BJ (cell line): ENCODE results near the gene PSG6. TPM values are rescaled to one million over a fixed set of nuclear protein-coding genes. Genes with fewer than 3 reads are reported as not detected.
"Not testable (repeated sequence)": the region's sequence is repeated elsewhere in the genome, so short reads cannot be mapped to it uniquely, and the experiment has no call there.

Experiments
- CTCF ChIA-PET: fragments of 350-600 bp; formaldehyde crosslinking; extraction: SDS; loops from one replicate; lab custom pipeline; 2021; ENCODE audit warnings: antibody characterized with exemption, inconsistent platforms; lab: Yijun Ruan, JAX
- POLR2A ChIA-PET: fragments of 300-600 bp; sonication (Branson Sonifier 250); formaldehyde crosslinking; extraction: SDS; loops from one replicate; lab custom pipeline; 2021; ENCODE audit warnings: antibody characterized with exemption; lab: Charles Lee
- DNase-seq: peaks from one replicate; pipeline ENCODE4 v3.0.0-alpha.2; 2011; ENCODE audit warnings: low read depth
- H3K27me3 ChIP-seq: 2 replicates; pipeline ENCODE4 v1.6.0; 2011; ENCODE audit warnings: low read length; ENCODE audit not compliant: control insufficient read depth, insufficient read depth
- H3K36me3 ChIP-seq: 2 replicates; pipeline ENCODE4 v1.5.1; 2011; ENCODE audit warnings: low read length; ENCODE audit not compliant: control insufficient read depth, insufficient read depth
- H3K4me3 ChIP-seq: 2 replicates; pipeline ENCODE4 v1.5.1; 2011; ENCODE audit warnings: low read depth, mild to moderate bottlenecking, control low read depth, low read length
- polyA plus RNA-seq: library from polyadenylated mRNA; depleted of rRNA; stranded (reverse); fragments of >200 nt; gene quantifications from 2 replicates; pipeline ENCODE4 v1.2.3, GENCODE V29; 2011
- TF ChIP-seq, protein P1 (sequence below): IDR thresholded peaks from 2 replicates; pipeline ENCODE4 v1.5.1; 2011; ENCODE audit warnings: low read depth, mild to moderate bottlenecking, control low read depth, inconsistent platforms, low read length, moderate library complexity; ENCODE audit not compliant: insufficient read depth

PSG6 gene
- polyA plus RNA-seq, 1 experiment = 1.0 TPM

DNA sequence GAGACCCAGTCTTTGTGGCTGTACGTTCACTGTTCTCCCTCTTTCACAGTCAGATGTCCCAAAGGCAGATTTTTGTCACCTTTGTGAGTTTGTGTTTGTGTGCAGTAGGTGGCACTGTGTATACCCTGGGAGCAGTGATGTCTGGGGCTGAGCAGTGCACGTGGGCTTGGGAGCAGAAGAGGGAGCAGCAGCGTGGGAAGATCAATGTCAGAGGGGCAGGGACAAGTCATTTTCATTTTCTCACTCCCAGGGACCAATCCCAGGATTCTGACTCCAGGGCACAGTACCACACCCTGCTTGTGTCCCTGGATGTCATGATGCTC is 2.0 kb upstream of the PSG6 start:
- TF ChIP-seq, protein P1, sequence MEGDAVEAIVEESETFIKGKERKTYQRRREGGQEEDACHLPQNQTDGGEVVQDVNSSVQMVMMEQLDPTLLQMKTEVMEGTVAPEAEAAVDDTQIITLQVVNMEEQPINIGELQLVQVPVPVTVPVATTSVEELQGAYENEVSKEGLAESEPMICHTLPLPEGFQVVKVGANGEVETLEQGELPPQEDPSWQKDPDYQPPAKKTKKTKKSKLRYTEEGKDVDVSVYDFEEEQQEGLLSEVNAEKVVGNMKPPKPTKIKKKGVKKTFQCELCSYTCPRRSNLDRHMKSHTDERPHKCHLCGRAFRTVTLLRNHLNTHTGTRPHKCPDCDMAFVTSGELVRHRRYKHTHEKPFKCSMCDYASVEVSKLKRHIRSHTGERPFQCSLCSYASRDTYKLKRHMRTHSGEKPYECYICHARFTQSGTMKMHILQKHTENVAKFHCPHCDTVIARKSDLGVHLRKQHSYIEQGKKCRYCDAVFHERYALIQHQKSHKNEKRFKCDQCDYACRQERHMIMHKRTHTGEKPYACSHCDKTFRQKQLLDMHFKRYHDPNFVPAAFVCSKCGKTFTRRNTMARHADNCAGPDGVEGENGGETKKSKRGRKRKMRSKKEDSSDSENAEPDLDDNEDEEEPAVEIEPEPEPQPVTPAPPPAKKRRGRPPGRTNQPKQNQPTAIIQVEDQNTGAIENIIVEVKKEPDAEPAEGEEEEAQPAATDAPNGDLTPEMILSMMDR = no peak
- Histone ChIP-seq H3K27me3 (no peaks in the 10 kb centered on the region), H3K36me3 (no peaks in the 10 kb centered on the region), H3K4me3 (no peak overlapping the region)
- no peak for DNase-seq
- CTCF ChIA-PET = interaction anchor here (1.2 kb wide), 1 partner anchor 103 kb away, joined by 3 read pairs; no protein-coding TSS in a partner anchor
- POLR2A ChIA-PET = no interaction called here

DNA sequence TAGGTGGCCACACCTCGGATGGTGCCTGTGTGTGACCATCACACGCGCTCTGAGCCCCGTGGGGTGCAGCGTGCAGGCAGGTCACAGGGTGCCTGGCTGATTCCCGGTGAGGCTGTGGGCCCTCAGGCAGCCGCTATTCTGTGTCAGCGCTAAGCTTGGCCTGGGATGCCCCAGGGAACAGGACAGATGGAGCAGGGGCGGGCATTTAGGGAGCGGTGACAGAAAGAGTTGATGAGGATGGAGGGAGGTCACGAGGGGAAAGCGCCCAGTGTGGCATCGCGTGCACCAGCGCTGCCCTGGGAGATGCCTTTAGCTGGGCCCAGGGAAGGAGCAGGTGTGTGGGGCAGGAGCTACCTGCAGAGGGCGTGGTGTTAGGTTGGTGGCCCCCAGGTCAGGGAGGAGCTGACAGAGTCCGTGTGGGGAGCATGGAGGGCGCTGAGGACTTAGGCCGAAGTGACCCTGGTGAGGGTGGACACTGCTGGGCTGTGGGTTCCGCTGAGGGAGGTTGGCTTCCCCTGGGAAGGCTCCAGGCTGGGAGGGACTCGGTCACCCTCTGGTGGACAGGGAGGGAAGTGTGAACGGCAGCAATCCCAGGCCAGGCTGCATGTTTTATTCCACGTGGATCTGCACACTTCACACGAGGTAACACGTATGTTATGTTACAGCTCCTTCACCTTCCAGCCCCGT is 1.5 kb upstream of the PSG6 start:
- DNase-seq, H3K4me3 ChIP-seq, POLR2A ChIA-PET, H3K27me3 ChIP-seq, H3K36me3 ChIP-seq: not testable (repeated sequence)
- CTCF ChIA-PET = interaction anchor here (0.8 to 1.5 kb wide), 2 partner anchors 32 to 126 kb away, joined by 3 to 5 read pairs; no protein-coding TSS in a partner anchor
- TF ChIP-seq, protein P1 = peak; percentile 49

GRCh38 chr19:42918377-42919069 is 829 bp upstream of the PSG6 start:
- CTCF ChIA-PET = interaction anchor here (0.8 to 1.5 kb wide), 3 partner anchors 31 to 165 kb away, joined by 3 to 5 read pairs (median 3); no protein-coding TSS in a partner anchor
- DNase-seq, H3K4me3 ChIP-seq, H3K27me3 ChIP-seq, POLR2A ChIA-PET, H3K36me3 ChIP-seq: not testable (repeated sequence)

DNA sequence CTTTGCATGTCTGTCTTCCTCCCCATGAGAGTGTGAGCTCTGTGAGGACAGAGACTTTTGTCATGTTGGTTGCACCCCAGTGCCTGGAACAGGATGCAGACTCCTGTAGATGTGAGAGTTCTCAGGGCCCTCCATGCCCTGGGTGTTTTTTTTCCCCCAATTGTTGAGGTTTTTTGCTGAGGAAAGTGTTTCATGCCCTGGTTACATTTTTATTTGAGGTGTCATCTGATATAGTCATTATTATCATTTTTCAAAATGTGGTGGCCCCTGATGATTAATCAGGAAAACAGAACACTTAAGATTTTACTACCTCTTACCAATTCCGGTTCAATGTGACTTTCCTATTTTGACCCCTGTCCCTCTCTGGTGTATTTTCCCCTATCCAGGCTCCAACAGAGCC is 763 bp downstream of the PSG6 start:
- DNase-seq, CTCF ChIA-PET, H3K36me3 ChIP-seq, H3K27me3 ChIP-seq, POLR2A ChIA-PET, H3K4me3 ChIP-seq: not testable (repeated sequence)

DNA sequence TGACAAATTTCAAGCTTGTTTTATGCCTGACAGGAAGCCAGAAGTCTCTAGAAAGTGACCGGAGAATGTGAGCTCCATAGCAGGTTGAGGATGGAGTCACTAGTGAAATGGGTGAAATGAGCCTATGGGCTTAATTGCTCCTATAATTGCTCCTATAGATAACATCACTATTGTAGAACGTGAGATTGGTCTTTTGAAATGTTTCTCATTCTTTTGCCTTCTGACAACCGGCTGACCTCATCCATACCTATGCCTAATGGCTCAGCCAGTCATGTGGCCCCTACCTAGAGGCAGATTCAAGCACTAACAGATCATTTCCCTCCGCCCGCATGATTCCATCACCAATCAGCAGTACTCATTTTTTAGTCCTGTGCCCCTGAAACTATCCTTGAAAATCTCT is 4.2 kb downstream of the PSG6 start:
- H3K36me3 ChIP-seq, H3K27me3 ChIP-seq, DNase-seq, CTCF ChIA-PET, H3K4me3 ChIP-seq: not testable (repeated sequence)
- POLR2A ChIA-PET = interaction anchor here (0.6 kb wide), 1 partner anchor 108 kb away, joined by 3 read pairs; no protein-coding TSS in a partner anchor

GRCh38 chr19:42912941-42913340 is 4.8 kb downstream of the PSG6 start:
- H3K36me3 ChIP-seq, H3K4me3 ChIP-seq, DNase-seq, POLR2A ChIA-PET, H3K27me3 ChIP-seq, CTCF ChIA-PET: not testable (repeated sequence)

DNA sequence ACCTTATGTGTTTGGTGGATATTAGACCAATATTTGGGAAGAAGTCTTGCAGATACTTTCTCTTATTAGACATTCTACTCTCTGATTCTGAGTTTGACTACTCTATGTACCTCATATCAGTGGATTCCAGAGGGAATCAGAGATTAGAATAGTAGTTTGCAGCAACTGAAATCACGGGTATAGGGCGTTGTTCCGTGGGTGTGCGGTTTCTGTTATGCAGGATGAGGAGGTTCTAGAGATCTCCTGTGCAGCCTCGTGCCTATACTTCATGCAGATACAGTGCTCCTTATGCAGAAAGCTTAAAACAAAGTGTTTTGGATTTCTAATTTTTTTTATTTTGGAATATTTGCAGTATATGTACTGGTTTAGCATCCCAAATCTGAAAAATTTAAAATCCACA is 6.0 kb downstream of the PSG6 start:
- DNase-seq, H3K4me3 ChIP-seq, H3K27me3 ChIP-seq, H3K36me3 ChIP-seq, POLR2A ChIA-PET, CTCF ChIA-PET: not testable (repeated sequence)

- CTCF ChIA-PET, POLR2A ChIA-PET, H3K4me3 ChIP-seq, DNase-seq, H3K36me3 ChIP-seq, H3K27me3 ChIP-seq: not testable (repeated sequence)
These were observed 11.5 kb downstream of the PSG6 start for GRCh38 chr19:42906162-42906561.

GRCh38 chr19:42900561-42900960 is 17.1 kb downstream of the PSG6 start:
- CTCF ChIA-PET = interaction anchor here (1.1 to 1.7 kb wide), 2 partner anchors 15 to 22 kb away, joined by 4 to 9 read pairs; no protein-coding TSS in a partner anchor
- not testable (repeated sequence) for DNase-seq

GRCh38 chr19:42899674-42900073 is 18.0 kb downstream of the PSG6 start:
- H3K4me3 ChIP-seq, POLR2A ChIA-PET, H3K27me3 ChIP-seq, DNase-seq, H3K36me3 ChIP-seq: not testable (repeated sequence)
- CTCF ChIA-PET = interaction anchor here (1.1 to 1.7 kb wide), 2 partner anchors 15 to 23 kb away, joined by 4 to 9 read pairs; no protein-coding TSS in a partner anchor

More at GRCh38 chr19:42900561-42900960, 17.1 kb downstream of the PSG6 start:
- H3K4me3 ChIP-seq, POLR2A ChIA-PET, H3K36me3 ChIP-seq, H3K27me3 ChIP-seq: not testable (repeated sequence)

DNA sequence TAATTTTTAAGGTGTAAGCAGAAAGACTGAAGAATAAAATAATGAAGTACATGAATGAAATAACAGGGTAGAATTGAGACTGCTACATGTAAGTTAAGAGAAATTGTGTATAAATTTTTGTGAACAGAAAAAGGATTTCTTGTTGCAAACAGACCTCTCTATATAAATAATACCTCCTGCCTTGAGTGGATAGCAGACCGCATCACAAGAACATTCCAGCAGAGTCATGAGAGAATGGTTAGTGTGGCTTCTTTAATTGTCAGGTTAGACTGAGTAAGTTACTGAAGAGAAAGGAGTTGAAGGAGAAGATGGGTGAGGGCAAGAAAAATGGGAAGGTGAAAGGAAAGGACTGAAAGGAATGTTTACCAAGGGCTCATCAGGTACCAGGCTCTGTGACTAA is 18.6 kb downstream of the PSG6 start:
- H3K4me3 ChIP-seq, CTCF ChIA-PET, DNase-seq, H3K27me3 ChIP-seq, H3K36me3 ChIP-seq: not testable (repeated sequence)
- POLR2A ChIA-PET = interaction anchor here (0.9 kb wide), 1 partner anchor 13 kb away, joined by 3 read pairs; no protein-coding TSS in a partner anchor
